GM19239 (cell line): ENCODE results near the gene OST4.
A peak's percentile ranks its signal among the peaks of the same experiment; 100 is the strongest.
"Not testable (repeated sequence)": the region's sequence is repeated elsewhere in the genome, so short reads cannot be mapped to it uniquely, and the experiment has no call there.

Experiments used
- DNase-seq: peaks from one replicate; pipeline ENCODE4 v3.0.0; 2011; ENCODE audit warnings: low spot score; ENCODE audit not compliant: insufficient read length
- FAIRE-seq: peaks from 2 replicates; lab custom pipeline; 2011; peaks lifted over from hg19 to GRCh38; lab: Jason Lieb, UNC

OST4 gene

GRCh38 chr2:27080603-27080936, 9.1 kb upstream of the OST4 start:
- FAIRE-seq (no peak), DNase-seq (no peak)

- no peak for DNase-seq
- FAIRE-seq: no peak
Observed at GRCh38 chr2:27080140-27080469, 8.7 kb upstream of the OST4 start.

DNA sequence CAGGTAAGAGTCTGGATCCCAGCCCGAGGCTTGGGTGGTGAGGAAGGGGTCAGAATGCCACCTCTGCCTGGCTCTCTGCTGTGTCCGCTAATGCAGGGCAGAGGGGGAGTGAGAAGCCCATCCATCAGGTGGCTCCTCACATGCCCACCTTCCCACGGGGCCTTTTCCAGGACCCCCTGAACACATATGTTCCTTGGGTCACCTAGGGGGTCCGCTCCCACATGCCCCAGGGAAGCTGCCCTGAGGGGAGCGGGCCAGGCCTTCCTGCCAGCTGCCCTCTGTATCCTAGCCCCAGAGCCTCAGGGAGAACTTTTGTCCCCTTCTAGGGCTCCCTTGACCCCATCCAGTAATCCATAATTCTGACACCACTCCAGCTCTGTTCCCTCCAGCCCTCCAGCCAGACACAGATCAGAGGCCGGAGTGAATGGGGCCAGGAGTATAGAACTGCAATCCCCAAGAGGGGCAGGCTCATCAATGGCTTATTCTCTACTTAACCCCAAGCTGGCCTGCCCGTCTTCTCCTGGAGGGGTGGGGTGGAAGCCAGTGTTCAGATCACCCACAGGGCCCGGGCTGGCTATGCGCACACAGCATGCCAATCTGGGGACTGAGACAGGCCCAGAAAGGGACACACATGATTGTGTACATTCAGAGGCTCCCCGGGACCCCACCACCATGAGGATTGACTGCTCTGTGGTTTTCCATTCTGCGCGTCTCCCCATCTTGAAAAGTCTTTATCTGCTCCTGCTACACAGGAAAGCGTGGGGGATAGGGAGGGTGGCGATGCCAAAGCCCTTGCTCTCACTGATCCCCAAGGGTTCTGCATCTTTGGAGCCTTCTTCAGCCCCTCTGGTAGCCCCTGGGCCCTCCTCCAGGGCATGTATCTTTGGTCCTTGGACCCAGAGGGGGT, 8.0 kb upstream of the OST4 start:
- DNase-seq (no peak), FAIRE-seq (no peak)

DNA sequence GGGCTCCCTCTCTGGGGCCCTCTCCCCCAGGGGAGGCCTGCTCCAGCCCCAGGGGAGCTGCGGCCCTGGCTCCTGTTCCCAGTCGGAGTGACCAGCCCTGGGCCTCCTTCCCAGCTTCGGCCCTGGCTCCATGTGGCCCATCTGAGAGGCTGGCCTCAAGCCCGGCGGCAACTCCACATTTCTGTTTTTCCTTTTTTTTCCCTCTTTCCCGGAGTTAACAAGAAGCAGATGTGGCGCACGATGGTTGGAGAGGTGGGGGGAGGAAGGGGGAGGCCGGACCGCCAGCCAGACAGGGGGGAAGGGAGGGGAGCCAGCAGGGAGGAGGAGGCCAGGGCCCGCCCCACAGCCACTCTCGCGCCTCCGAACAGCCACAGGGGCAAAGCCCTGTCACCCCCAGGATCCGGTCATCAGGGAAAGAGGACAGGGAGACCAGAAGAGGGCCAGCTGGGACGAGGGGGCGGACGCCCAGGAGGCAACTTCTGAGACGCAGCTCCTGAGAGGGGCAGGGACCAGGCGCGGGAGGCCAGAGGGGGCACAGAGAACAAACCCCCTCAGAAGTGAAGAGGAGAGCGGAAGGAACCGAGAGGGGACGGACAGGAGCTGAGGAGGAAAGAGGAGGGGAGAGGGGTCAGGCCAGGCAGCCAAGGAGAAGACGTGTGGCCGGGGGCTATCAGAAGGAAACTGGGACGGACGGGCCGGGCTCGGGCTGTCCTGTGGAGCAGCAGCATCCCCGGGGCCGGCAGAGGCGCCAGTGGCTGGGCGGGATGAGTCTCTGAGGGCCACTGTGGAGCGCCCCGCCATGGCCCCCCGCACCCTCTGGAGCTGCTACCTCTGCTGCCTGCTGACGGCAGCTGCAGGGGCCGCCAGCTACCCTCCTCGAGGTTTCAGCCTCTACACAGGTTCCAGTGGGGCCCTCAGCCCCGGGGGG, 7.1 kb upstream of the OST4 start, which contains the start of gene EMILIN1:
EMILIN1 (plus strand) TSS at position 349 of the 928 bp plus-strand sequence; CDS start at position 800, 451 bp downstream.
- FAIRE-seq: no peak
- DNase-seq: no peak

DNA sequence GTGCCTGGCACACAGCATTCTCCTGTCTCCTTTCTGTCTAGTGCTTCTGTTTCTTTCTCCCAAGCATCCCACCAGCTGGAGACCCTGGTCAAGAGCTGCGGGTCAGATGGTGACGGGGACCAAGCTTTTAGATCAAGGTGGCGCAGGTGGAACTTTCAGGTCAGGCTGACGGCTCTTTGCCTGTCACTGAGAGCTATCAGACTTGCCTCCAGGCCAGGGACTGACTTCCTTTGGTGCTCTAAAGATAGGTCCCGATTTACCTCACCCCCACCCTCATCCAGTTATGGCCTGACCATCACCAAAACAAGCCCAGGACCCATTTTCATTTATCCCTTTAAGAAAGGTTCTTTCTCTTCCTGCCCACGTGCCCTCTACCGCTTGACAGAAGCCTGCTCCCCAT, 5.8 kb upstream of the OST4 start:
- DNase-seq: no peak
- no peak for FAIRE-seq

GRCh38 chr2:27076323-27076722, 4.9 kb upstream of the OST4 start:
- FAIRE-seq (no peak), DNase-seq (no peak)

- DNase-seq, FAIRE-seq: not testable (repeated sequence)
Observed at GRCh38 chr2:27075566-27075871, 4.1 kb upstream of the OST4 start.

DNA sequence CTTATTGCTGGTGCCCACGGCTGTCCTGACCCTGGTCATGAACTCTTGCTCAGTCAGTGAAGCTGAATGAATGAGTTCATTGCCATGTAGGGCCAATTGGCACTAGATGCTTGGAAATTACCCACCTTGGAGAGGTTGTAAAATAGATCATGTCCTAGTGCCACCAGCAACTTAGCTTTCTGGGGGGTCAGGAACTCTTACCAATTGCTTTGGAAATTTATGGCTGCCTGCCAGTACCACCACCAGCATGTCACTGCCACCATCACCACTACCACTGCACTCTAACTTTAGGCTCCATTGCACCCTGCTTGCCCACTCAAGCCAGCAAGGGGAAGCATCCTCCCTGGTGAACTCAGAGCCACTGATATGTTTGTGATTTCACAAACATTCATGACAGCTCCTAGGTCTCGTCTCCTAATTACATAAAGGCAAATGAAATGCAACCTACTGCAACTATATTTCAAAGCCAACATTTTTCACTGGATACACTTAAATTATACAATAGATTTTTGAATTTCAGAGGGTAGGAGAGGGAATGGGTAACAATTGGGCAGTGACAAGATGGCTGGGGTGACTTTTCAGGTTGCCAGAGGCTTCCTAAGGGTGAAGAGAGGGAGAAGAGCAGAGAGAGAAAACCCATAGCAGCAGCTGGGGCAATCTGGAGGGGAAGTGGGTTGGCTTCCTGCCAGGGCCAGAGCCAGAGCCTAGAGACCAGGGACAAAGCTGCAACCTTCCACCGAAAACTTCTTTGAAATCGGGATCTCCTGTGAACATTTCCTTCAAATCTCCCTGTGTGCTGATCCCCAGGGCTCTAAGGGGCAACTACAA, 3.5 kb upstream of the OST4 start:
- peak; percentile 79 for FAIRE-seq

GRCh38 chr2:27073782-27074181, 2.3 kb upstream of the OST4 start:
- DNase-seq (no peak), FAIRE-seq (no peak)

More for the DNA sequence above, 3.5 kb upstream of the OST4 start:
- DNase-seq: no peak

DNA sequence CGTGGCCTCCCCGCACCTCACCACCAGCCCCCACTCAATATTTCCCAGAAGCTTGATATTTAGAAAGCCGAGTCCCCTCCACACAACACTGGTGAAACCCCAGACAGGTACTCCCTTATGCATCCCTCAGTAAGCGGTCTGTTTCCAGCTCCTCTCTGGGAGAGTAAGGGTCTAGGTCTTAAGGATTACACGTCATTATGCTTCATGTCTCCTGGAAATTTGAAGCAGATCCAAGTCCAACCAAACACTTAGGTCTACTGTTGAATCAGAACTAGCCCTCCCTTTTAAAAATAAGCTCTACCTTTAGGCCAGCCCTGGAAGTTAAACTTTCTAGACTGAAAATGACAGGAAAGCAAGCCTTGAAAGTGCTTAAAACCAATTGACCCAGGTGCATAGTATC, 1.5 kb upstream of the OST4 start:
- no peak for FAIRE-seq

GRCh38 chr2:27071990-27072830, 756 bp upstream of the OST4 start:
- FAIRE-seq: peak; percentile 18
- DNase-seq: no peak

More for the DNA sequence above, 1.5 kb upstream of the OST4 start:
- no peak for DNase-seq

DNA sequence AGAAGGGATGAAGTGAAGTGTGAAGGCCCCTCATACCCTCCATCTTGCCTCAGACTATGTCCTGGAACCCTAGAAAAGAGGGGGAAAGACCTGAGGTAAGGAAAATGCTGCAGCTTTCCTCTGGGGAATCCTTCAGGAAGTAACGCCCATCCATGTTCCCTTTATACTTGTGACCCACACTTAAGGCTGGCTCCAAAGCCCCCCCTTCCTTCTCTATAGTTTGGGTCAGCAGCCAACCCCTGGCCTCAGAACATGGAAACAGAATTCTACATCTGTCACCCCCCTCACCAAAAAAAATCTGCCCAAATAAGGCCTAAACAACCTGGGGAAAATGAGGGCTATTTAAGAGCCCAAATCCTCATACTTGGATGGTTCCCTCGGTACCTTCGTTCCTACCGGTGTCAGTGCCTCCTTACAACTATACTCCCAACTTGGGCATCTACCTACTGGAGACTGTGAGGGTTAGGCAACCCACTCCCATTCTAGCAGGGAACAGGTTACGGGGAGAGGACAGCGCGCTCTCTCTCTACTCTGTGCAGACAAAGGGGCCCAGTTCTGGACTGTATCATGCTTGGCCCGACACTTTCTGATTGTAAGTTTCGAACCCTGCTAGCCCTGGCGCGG, 689 bp downstream of the OST4 start:
- FAIRE-seq (no peak), DNase-seq (no peak)

- DNase-seq (no peak), FAIRE-seq (no peak)
Observed at GRCh38 chr2:27069961-27070618, 1.4 kb downstream of the OST4 start.

DNA sequence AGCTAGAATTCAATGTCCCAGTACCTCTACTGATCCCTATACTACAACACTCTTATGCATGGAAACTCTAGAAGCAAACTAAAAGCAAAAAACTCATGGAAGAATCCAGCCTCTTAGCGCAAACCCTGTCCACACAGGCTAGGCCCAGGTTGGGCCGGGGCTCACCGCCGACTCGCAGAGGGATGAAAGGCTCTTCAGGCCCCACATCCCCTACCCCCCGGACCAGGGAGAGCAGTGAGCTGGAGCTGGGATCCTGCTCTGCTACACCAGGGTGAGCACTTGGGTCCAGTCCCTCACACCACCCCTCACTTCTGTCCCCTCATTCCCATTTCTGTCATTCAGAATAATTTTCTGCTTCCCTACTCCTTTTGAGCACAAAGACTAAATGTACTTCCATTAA, 2.0 kb downstream of the OST4 start:
- DNase-seq (no peak), FAIRE-seq (no peak)

- FAIRE-seq: no peak
- DNase-seq: no peak
Observed at GRCh38 chr2:27067385-27067784, 4.1 kb downstream of the OST4 start.

DNA sequence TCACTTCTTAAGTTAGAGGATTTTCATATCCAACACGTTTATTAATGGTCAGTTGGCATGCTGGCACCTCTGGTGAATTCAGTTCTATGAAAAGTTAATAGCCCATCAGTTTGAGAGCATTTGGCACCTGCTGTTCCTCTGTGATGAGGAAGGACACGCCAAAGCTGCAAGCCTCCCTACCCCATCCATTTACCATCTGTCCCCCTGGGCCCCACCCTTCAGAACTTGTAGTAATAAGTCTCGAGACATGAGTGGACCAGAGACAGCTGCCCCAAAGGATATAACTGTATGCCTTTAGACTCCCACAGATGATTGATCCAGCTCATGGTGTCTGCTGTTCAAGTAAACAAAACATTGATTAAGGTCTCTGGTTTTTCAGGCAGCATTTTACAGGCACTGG, 6.3 kb downstream of the OST4 start:
- no peak for FAIRE-seq

DNA sequence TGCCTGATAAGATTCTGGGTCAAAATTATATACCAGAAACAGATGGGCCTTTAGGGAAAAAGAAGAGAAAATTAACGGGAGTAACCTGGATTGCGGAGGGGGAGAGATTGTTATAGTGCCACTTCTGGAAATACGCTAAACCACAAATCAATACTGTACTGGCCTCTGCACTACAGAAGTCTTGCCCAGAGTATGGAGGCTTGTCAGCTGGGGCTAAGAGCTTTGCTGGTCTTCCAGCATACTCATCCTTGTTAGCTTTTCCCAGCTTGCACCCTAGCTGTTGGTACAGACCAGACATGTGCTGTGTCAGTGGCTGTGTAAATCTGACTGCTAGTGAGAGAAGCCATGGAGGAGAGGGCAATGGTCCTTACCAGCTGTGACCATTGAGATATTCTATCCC, 11.1 kb downstream of the OST4 start:
- FAIRE-seq (no peak), DNase-seq (no peak)

More for the DNA sequence above, 6.3 kb downstream of the OST4 start:
- no peak for DNase-seq

DNA sequence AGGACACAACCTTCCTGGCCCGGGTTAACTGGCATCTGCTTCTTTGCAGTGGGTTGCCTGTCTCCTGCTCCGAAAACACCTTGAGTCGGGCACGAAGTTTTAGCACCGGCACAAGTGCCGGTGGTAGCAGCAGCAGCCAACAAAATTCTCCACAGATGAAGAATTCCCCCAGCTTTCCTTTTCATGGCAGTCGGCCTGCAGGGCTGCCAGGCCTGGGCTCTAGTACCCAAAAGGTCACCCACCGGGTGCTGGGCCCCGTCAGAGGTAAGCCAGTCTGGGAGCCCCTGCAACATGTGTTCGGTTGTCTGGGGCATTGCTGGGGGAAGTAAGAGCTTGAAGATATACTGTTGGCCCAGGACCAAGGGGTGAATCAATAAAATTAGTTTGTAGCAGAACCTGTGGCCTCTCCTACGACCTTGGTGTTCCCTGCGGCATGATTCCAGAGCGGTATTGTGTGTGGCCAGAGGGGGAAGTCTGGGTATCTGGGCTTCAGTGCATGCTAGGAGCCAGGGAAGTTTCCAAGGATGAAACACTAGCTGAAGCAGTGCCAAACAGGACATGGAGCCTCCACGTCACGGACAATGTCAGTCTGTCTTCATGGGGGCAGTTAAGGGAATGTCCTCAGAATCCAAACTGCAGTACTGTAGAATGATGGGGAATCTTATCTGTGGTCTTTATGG, 12.2 kb downstream of the OST4 start:
- no peak for DNase-seq

More for the DNA sequence above, 12.2 kb downstream of the OST4 start:
- no peak for FAIRE-seq
